GM23338 (cell line): Measurements from ENCODE around the gene SSR4. TPM values are rescaled to one million over a fixed set of nuclear protein-coding genes. Genes with fewer than 3 reads are reported as not detected.

Experiments
- ATAC-seq: fragments of 200-7000 bp; cut with Tn5 transposase; 3 replicates; pipeline ENCODE4 v1.9.1; 2020
- DNase-seq: peaks from one replicate; pipeline ENCODE4 v3.0.0-alpha.2; 2015; ENCODE audit warnings: low spot score
- H2AFZ ChIP-seq: fragments of 200-600 bp; sonication (generic); 2 replicates; pipeline ENCODE4 v1.8.0; 2016; ENCODE audit warnings: antibody characterized with exemption, mild to moderate bottlenecking, moderate library complexity
- H3F3A ChIP-seq: fragments of 200-600 bp; sonication (generic); replicated peaks from 2 replicates; pipeline ENCODE4 v1.8.0; 2017; ENCODE audit warnings: antibody characterized with exemption, mixed run types, low read depth
- H3K27ac ChIP-seq: fragments of 200-600 bp; sonication (generic); 2 replicates; pipeline ENCODE4 v1.6.1; 2016; ENCODE audit warnings: low read depth
- H3K27me3 ChIP-seq: fragments of 200-600 bp; sonication (generic); 2 replicates; pipeline ENCODE4 v1.8.0; 2016; ENCODE audit warnings: mild to moderate bottlenecking, mixed run types, moderate library complexity; ENCODE audit not compliant: insufficient read depth
- H3K36me3 ChIP-seq: fragments of 200-600 bp; sonication (generic); 2 replicates; pipeline ENCODE4 v1.8.0; 2016; ENCODE audit warnings: mild to moderate bottlenecking; ENCODE audit not compliant: insufficient read depth
- H3K4me1 ChIP-seq: fragments of 200-600 bp; sonication (generic); 2 replicates; pipeline ENCODE4 v1.8.0; 2016; ENCODE audit warnings: mild to moderate bottlenecking, moderate library complexity; ENCODE audit not compliant: insufficient read depth
- H3K4me2 ChIP-seq: fragments of 200-600 bp; sonication (generic); 2 replicates; pipeline ENCODE4 v1.7.1; 2017; ENCODE audit warnings: mixed run types
- H3K4me3 ChIP-seq: fragments of 200-600 bp; sonication (generic); 2 replicates; pipeline ENCODE4 v1.6.1; 2016; ENCODE audit warnings: mixed run types
- H3K79me2 ChIP-seq: fragments of 200-600 bp; sonication (generic); replicated peaks from 2 replicates; pipeline ENCODE4 v1.8.0; 2017; ENCODE audit warnings: mild to moderate bottlenecking; ENCODE audit not compliant: insufficient read depth
- H3K9me2 ChIP-seq: fragments of 200-600 bp; sonication (generic); 2 replicates; pipeline ENCODE4 v1.8.0; 2017; ENCODE audit not compliant: insufficient read depth
- H4K20me1 ChIP-seq: fragments of 200-600 bp; sonication (generic); replicated peaks from 2 replicates; pipeline ENCODE4 v1.8.0; 2017; ENCODE audit warnings: mild to moderate bottlenecking; ENCODE audit not compliant: insufficient read depth
- H3K27ac Mint-ChIP-seq: 2 replicates; pipeline ENCODE4 v1.8.0; 2020; ENCODE audit warnings: inconsistent platforms, mild to moderate bottlenecking, moderate library complexity, mixed read lengths
- H3K27me3 Mint-ChIP-seq: 3 replicates; pipeline ENCODE4 v1.8.0; 2022; ENCODE audit warnings: low read depth, mild to moderate bottlenecking, moderate library complexity, mixed read lengths, inconsistent platforms; ENCODE audit not compliant: insufficient read depth, poor library complexity
- H3K36me3 Mint-ChIP-seq: 3 replicates; pipeline ENCODE4 v1.8.0; 2021; ENCODE audit warnings: low read depth, mild to moderate bottlenecking, inconsistent platforms, moderate library complexity, mixed read lengths
- H3K4me1 Mint-ChIP-seq: 3 replicates; pipeline ENCODE4 v1.8.0; 2020; ENCODE audit warnings: mild to moderate bottlenecking, inconsistent platforms, mixed read lengths
- H3K4me3 Mint-ChIP-seq: 3 replicates; pipeline ENCODE4 v1.8.0; 2021; ENCODE audit warnings: moderate library complexity, mild to moderate bottlenecking, inconsistent platforms, mixed read lengths
- H3K9me3 Mint-ChIP-seq: 3 replicates; pipeline ENCODE4 v1.8.0; 2020; ENCODE audit warnings: moderate library complexity, mild to moderate bottlenecking, inconsistent platforms, mixed read lengths
- CREB1 ChIP-seq: fragments of 250-450 bp; sonication (Bioruptor Pico); IDR thresholded peaks from 2 replicates; pipeline ENCODE4 v1.5.0; 2020; ENCODE audit warnings: low read depth, mild to moderate bottlenecking, moderate library complexity
- EZH2 ChIP-seq: fragments of 200-600 bp; sonication (generic); IDR thresholded peaks from one replicate; pipeline ENCODE4 v1.8.0; 2017; ENCODE audit warnings: antibody characterized with exemption, mild to moderate bottlenecking, low read depth; ENCODE audit not compliant: unreplicated experiment
- EZH2phosphoT487 ChIP-seq: fragments of 200-600 bp; sonication (generic); IDR thresholded peaks from one replicate; pipeline ENCODE4 v1.8.1; 2018; ENCODE audit warnings: antibody characterized with exemption; ENCODE audit not compliant: unreplicated experiment
- NANOG ChIP-seq: IDR thresholded peaks from 2 replicates; pipeline ENCODE4 v1.6.1; 2016; ENCODE audit warnings: antibody characterized with exemption, borderline replicate concordance
- POLR2AphosphoS5 ChIP-seq: IDR thresholded peaks from 2 replicates; pipeline ENCODE4 v1.6.1; 2016; ENCODE audit warnings: antibody characterized with exemption, low read depth
- STAT1 ChIP-seq: IDR thresholded peaks from one replicate; pipeline ENCODE4 v1.6.1; 2016; ENCODE audit warnings: antibody characterized with exemption; ENCODE audit not compliant: unreplicated experiment
- ZNF114 ChIP-seq: fragments of 250-450 bp; sonication (Bioruptor Pico); IDR thresholded peaks from 2 replicates; pipeline ENCODE4 v1.5.0; 2020; ENCODE audit warnings: mild to moderate bottlenecking, moderate library complexity
- ZNF331 ChIP-seq: fragments of 250-450 bp; sonication (Bioruptor Pico); IDR thresholded peaks from 2 replicates; pipeline ENCODE4 v1.5.0; 2020; ENCODE audit warnings: low read depth, mild to moderate bottlenecking, moderate library complexity
- polyA plus RNA-seq: library from polyadenylated mRNA; unstranded; fragments of >200 nt; fragmentation: Nextera tagmentation; extraction: Ambion mirVana; gene quantifications from 2 replicates; pipeline ENCODE4 v1.2.1, GENCODE V29; 2016
- total RNA-seq: library from RNA; depleted of rRNA; stranded (reverse); fragments of >200 nt; shearing (Covaris generic); gene quantifications from 2 replicates; pipeline ENCODE4 v1.2.3, GENCODE V29; 2014
- TF ChIP-seq, protein P1 (sequence below): IDR thresholded peaks from one replicate; pipeline ENCODE4 v1.6.1; 2018; ENCODE audit warnings: antibody characterized with exemption; ENCODE audit not compliant: unreplicated experiment
- TF ChIP-seq, protein P2 (sequence below): IDR thresholded peaks from 2 replicates; pipeline ENCODE4 v1.6.1; 2016; ENCODE audit warnings: antibody characterized with exemption
- TF ChIP-seq, protein P3 (sequence below), 2 experiments: fragments of 200-600 bp in 1 of 2; sonication (generic) in 1 of 2; conservative IDR thresholded peaks; 2 replicates each; pipeline versions ENCODE4 v1.5.1 to v1.6.1; 2016 to 2017; ENCODE audit warnings: antibody characterized with exemption in 2 of 2, low read depth in 2 of 2, mild to moderate bottlenecking in 2 of 2, moderate library complexity in 1 of 2
- TF ChIP-seq, protein P4 (sequence below): fragments of 250-450 bp; sonication (Bioruptor Pico); IDR thresholded peaks from 2 replicates; pipeline ENCODE4 v1.5.0; 2020; ENCODE audit warnings: mild to moderate bottlenecking, moderate library complexity

Gene SSR4
- total and polyA plus RNA-seq, 2 experiments from 2014 or later, result 107 to 352 TPM

DNA sequence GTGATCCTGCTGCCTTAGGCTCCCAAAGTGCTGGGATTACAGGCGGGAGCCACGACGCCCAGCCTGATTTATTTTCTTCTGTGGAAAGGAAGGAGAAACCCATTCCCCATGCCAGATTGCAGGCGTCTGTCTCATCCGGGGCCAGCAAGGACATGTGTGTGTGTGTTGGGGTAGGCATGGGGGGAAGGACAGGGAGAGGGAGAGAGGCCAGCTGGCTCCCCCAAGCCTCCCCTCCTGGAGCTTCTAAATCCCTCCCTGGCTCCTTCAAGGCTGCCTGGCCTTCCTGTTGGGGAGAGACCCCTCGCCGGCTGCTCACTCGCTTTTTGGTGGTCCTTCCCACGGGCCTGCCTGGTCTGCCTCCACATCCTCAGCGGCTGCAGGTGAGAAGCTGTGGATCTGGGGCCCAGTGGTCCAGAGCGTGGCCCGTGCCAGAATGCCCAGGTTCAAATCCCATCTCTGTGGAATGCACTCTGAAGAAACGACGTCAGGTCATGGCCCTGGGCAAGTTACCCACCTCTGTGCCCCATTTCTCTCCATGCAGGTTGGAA lies 31.8 kb upstream of the SSR4 start (continued):
- TF ChIP-seq NANOG, result no peak

DNA sequence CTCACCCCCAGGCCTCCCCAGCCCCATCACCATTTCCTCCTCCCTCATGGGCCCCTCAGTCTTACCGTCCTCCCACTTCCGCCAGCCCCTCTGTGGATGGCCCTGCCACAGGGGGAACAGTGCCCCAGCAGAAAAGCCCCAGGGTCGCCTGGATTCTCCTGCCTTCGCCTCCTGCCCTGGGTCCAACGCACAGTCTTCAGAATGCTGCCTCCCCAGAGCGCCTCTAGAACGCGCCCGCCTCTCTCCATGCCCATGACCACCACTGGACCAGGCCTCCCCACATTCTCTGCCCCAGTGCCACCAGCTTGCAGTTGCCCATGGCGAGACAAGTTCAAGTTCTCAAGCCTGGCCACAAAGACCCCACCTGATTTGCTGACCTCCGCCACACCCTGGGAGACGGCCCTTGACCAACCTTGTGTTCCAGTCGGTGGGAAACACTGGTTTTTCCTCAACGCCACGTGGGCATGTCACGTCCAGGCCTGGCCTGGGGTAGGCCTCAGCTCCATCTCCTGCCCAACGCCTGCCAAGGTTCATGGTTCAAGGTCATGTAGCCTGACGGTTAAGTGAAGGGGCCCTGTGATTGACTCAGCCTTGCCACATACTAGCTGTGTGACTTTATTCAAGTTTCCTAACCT lies 31.1 kb upstream of the SSR4 start:
- no peak for ATAC-seq
- no peaks in the 10 kb centered on the region for H4K20me1 ChIP-seq
- TF ChIP-seq ZNF114 (CRISPR knock-in tag), result no peak
- no peak for TF ChIP-seq EZH2phosphoT487
- TF ChIP-seq, protein P1, sequence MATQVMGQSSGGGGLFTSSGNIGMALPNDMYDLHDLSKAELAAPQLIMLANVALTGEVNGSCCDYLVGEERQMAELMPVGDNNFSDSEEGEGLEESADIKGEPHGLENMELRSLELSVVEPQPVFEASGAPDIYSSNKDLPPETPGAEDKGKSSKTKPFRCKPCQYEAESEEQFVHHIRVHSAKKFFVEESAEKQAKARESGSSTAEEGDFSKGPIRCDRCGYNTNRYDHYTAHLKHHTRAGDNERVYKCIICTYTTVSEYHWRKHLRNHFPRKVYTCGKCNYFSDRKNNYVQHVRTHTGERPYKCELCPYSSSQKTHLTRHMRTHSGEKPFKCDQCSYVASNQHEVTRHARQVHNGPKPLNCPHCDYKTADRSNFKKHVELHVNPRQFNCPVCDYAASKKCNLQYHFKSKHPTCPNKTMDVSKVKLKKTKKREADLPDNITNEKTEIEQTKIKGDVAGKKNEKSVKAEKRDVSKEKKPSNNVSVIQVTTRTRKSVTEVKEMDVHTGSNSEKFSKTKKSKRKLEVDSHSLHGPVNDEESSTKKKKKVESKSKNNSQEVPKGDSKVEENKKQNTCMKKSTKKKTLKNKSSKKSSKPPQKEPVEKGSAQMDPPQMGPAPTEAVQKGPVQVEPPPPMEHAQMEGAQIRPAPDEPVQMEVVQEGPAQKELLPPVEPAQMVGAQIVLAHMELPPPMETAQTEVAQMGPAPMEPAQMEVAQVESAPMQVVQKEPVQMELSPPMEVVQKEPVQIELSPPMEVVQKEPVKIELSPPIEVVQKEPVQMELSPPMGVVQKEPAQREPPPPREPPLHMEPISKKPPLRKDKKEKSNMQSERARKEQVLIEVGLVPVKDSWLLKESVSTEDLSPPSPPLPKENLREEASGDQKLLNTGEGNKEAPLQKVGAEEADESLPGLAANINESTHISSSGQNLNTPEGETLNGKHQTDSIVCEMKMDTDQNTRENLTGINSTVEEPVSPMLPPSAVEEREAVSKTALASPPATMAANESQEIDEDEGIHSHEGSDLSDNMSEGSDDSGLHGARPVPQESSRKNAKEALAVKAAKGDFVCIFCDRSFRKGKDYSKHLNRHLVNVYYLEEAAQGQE, result no peak
- TF ChIP-seq, protein P2, sequence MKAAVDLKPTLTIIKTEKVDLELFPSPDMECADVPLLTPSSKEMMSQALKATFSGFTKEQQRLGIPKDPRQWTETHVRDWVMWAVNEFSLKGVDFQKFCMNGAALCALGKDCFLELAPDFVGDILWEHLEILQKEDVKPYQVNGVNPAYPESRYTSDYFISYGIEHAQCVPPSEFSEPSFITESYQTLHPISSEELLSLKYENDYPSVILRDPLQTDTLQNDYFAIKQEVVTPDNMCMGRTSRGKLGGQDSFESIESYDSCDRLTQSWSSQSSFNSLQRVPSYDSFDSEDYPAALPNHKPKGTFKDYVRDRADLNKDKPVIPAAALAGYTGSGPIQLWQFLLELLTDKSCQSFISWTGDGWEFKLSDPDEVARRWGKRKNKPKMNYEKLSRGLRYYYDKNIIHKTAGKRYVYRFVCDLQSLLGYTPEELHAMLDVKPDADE, result no peak
- no peak for TF ChIP-seq ZNF331 (CRISPR knock-in tag)
- no peak for TF ChIP-seq STAT1
- TF ChIP-seq, protein P3, sequence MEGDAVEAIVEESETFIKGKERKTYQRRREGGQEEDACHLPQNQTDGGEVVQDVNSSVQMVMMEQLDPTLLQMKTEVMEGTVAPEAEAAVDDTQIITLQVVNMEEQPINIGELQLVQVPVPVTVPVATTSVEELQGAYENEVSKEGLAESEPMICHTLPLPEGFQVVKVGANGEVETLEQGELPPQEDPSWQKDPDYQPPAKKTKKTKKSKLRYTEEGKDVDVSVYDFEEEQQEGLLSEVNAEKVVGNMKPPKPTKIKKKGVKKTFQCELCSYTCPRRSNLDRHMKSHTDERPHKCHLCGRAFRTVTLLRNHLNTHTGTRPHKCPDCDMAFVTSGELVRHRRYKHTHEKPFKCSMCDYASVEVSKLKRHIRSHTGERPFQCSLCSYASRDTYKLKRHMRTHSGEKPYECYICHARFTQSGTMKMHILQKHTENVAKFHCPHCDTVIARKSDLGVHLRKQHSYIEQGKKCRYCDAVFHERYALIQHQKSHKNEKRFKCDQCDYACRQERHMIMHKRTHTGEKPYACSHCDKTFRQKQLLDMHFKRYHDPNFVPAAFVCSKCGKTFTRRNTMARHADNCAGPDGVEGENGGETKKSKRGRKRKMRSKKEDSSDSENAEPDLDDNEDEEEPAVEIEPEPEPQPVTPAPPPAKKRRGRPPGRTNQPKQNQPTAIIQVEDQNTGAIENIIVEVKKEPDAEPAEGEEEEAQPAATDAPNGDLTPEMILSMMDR (conservative IDR thresholded peaks at IDR 0.05; ENCODE audit: low read depth in 2 of 2), result no peak
- TF ChIP-seq, protein P4, sequence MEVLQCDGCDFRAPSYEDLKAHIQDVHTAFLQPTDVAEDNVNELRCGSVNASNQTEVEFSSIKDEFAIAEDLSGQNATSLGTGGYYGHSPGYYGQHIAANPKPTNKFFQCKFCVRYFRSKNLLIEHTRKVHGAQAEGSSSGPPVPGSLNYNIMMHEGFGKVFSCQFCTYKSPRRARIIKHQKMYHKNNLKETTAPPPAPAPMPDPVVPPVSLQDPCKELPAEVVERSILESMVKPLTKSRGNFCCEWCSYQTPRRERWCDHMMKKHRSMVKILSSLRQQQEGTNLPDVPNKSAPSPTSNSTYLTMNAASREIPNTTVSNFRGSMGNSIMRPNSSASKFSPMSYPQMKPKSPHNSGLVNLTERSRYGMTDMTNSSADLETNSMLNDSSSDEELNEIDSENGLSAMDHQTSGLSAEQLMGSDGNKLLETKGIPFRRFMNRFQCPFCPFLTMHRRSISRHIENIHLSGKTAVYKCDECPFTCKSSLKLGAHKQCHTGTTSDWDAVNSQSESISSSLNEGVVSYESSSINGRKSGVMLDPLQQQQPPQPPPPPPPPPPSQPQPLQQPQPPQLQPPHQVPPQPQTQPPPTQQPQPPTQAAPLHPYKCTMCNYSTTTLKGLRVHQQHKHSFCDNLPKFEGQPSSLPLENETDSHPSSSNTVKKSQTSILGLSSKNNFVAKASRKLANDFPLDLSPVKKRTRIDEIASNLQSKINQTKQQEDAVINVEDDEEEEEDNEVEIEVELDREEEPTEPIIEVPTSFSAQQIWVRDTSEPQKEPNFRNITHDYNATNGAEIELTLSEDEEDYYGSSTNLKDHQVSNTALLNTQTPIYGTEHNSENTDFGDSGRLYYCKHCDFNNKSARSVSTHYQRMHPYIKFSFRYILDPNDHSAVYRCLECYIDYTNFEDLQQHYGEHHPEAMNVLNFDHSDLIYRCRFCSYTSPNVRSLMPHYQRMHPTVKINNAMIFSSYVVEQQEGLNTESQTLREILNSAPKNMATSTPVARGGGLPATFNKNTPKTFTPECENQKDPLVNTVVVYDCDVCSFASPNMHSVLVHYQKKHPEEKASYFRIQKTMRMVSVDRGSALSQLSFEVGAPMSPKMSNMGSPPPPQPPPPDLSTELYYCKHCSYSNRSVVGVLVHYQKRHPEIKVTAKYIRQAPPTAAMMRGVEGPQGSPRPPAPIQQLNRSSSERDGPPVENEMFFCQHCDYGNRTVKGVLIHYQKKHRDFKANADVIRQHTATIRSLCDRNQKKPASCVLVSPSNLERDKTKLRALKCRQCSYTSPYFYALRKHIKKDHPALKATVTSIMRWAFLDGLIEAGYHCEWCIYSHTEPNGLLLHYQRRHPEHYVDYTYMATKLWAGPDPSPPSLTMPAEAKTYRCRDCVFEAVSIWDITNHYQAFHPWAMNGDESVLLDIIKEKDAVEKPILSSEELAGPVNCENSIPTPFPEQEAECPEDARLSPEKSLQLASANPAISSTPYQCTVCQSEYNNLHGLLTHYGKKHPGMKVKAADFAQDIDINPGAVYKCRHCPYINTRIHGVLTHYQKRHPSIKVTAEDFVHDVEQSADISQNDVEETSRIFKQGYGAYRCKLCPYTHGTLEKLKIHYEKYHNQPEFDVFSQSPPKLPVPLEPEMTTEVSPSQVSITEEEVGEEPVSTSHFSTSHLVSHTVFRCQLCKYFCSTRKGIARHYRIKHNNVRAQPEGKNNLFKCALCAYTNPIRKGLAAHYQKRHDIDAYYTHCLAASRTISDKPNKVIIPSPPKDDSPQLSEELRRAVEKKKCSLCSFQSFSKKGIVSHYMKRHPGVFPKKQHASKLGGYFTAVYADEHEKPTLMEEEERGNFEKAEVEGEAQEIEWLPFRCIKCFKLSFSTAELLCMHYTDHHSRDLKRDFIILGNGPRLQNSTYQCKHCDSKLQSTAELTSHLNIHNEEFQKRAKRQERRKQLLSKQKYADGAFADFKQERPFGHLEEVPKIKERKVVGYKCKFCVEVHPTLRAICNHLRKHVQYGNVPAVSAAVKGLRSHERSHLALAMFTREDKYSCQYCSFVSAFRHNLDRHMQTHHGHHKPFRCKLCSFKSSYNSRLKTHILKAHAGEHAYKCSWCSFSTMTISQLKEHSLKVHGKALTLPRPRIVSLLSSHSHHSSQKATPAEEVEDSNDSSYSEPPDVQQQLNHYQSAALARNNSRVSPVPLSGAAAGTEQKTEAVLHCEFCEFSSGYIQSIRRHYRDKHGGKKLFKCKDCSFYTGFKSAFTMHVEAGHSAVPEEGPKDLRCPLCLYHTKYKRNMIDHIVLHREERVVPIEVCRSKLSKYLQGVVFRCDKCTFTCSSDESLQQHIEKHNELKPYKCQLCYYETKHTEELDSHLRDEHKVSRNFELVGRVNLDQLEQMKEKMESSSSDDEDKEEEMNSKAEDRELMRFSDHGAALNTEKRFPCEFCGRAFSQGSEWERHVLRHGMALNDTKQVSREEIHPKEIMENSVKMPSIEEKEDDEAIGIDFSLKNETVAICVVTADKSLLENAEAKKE (CRISPR knock-in tag), result no peak
- no peak for TF ChIP-seq EZH2
- no peak for TF ChIP-seq NANOG
- TF ChIP-seq POLR2AphosphoS5, result no peak
- no peak for TF ChIP-seq CREB1 (CRISPR knock-in tag)

More for the DNA sequence above, 31.1 kb upstream of the SSR4 start:
- no peaks in the 10 kb centered on the region for H3K27me3 ChIP-seq
- H3K4me3 ChIP-seq, result no peak overlapping the region
- H3K4me2 ChIP-seq, result no peak overlapping the region
- Mint-ChIP-seq H3K36me3 (no peaks in the 10 kb centered on the region), H3K27ac (no peak overlapping the region), H3K4me3 (no peak overlapping the region), H3K4me1 (peaks cover 5% of the 10 kb centered on the region; the same call in 2 of the 3 replicates), H3K9me3 (no peaks in the 10 kb centered on the region), H3K27me3 (peaks cover 6% of the 10 kb centered on the region)
- H2AFZ ChIP-seq, result no peak overlapping the region
- no peaks in the 10 kb centered on the region for H3F3A ChIP-seq
- no peaks in the 10 kb centered on the region for H3K9me2 ChIP-seq
- no peak overlapping the region for H3K27ac ChIP-seq
- H3K36me3 ChIP-seq, result no peaks in the 10 kb centered on the region
- DNase-seq, result no peak
- H3K79me2 ChIP-seq, result no peaks in the 10 kb centered on the region
- H3K4me1 ChIP-seq, result no peaks in the 10 kb centered on the region
